Testis (tissue), 2 donors: ENCODE data around the gene NUP214.

Experiments
- CTCF ChIP-seq, 3 experiments: fragments of 450-650 bp in 2 of 3; fragments of 200-600 bp in 1 of 3; sonication (generic) in 1 of 3; IDR thresholded peaks; one replicate each; pipeline ENCODE4 v1.5.1; 2016 to 2019; ENCODE audit warnings: antibody characterized with exemption in 3 of 3, mild to moderate bottlenecking in 2 of 3, moderate library complexity in 1 of 3
- POLR2A ChIP-seq: fragments of 450-650 bp; IDR thresholded peaks from one replicate; pipeline ENCODE4 v1.6.1; 2017; ENCODE audit warnings: antibody characterized with exemption, mild to moderate bottlenecking, moderate library complexity

GRCh38 chr9:131149688-131150053 lies 24.3 kb downstream of the NUP214 start:
- no peak for TF ChIP-seq CTCF (IDR thresholded peaks at IDR 0.05)
- TF ChIP-seq POLR2A, result no peak
